ENCODE data around the gene MLN.

The MLN gene

DNA sequence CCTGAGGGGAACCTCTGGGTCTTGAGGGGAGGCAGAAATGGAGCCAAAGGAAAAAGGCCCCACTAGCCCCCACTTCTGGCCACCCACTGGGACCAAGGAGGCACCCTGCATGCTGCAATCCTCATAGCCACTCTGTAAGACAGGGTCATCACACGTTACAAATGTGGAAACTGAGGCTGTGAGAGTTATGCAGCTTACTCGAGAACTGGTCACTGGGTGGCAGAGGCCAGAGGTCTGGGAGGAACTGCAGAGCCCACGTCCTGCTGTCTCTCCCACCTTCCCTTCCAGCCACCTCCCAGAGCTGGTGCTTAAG, 33.0 kb downstream of the MLN start:
- no peak for ATAC-seq

GRCh38 chr6:33770124-33770832, 33.5 kb downstream of the MLN start:
- TF ChIP-seq SNAI2 (CRISPR knock-in tag; IDR thresholded peaks at IDR 0.05), result no peak
- TF ChIP-seq GLIS3 (CRISPR knock-in tag; IDR thresholded peaks at IDR 0.05), result 0 out of 2 replicates have a peak, but pooled peaks have one; percentile 14
- ATAC-seq, result no peak

More for the DNA sequence above, 33.0 kb downstream of the MLN start:
- TF ChIP-seq ZC3H10 (CRISPR knock-in tag; IDR thresholded peaks at IDR 0.05), result no peak

DNA sequence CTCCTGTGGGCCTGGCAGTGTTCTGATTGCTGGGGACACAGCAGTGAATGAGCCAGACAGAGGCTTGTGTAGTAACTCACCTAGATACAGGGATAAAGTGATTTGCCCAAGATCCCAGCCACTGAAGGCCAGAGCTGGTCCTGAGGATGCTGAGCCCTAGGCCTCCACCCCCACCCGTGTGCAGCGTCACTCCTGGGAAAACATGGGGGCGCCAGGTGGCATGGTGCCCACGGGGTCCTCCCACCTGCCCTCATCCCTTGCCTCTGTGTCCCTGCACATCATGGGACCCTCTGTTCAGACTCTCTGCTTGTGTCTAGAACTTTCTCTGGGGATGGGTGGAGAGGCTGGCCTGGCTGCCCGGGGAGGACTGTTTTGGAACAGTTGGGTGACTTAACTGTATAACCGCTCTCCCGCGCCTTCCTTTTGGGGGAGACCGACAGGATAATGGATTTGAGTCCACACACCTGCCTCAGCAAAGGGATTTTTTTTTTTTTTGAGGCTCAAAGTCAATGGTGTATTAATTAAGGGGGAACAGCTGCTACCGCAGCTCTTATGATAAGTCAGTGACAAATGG, 34.5 kb downstream of the MLN start:
- no peak for ATAC-seq
- no peak for TF ChIP-seq ZFP3 (CRISPR knock-in tag; IDR thresholded peaks at IDR 0.05)
- no peak for TF ChIP-seq ZFP30 (CRISPR knock-in tag; IDR thresholded peaks at IDR 0.05)
- TF ChIP-seq ISL1 (CRISPR knock-in tag; IDR thresholded peaks at IDR 0.05), result no peak
- TF ChIP-seq ZNF8 (CRISPR knock-in tag; IDR thresholded peaks at IDR 0.05), result no peak
- TF ChIP-seq POU6F1 (CRISPR knock-in tag; IDR thresholded peaks at IDR 0.05; ENCODE audit: borderline replicate concordance, low read depth), result no peak
- TF ChIP-seq OSR1 (CRISPR knock-in tag; IDR thresholded peaks at IDR 0.05), result no peak
- TF ChIP-seq ESRRG (CRISPR knock-in tag; IDR thresholded peaks at IDR 0.05), result no peak
- TF ChIP-seq ZNF70 (CRISPR knock-in tag; IDR thresholded peaks at IDR 0.05), result no peak

GRCh38 chr6:33768644-33769120, 35.1 kb downstream of the MLN start:
- ATAC-seq, result peak; percentile 80
- TF ChIP-seq ISL1 (CRISPR knock-in tag; IDR thresholded peaks at IDR 0.05) (no peak), ZC3H10 (CRISPR knock-in tag; IDR thresholded peaks at IDR 0.05) (no peak), ZFP3 (CRISPR knock-in tag; IDR thresholded peaks at IDR 0.05) (no peak), ESRRG (CRISPR knock-in tag; IDR thresholded peaks at IDR 0.05) (no peak), POU6F1 (CRISPR knock-in tag; IDR thresholded peaks at IDR 0.05; ENCODE audit: borderline replicate concordance, low read depth) (no peak), TOX (CRISPR knock-in tag; IDR thresholded peaks at IDR 0.05; ENCODE audit: borderline replicate concordance) (no peak), PPARA (CRISPR knock-in tag; IDR thresholded peaks at IDR 0.05; ENCODE audit: borderline replicate concordance) (no peak), CREB5 (CRISPR knock-in tag; IDR thresholded peaks at IDR 0.05; ENCODE audit: low read depth) (no peak), ZFP30 (CRISPR knock-in tag; IDR thresholded peaks at IDR 0.05) (no peak)

GRCh38 chr6:33766921-33767907, 36.6 kb downstream of the MLN start:
- TF ChIP-seq ZNF565 (CRISPR knock-in tag; conservative IDR thresholded peaks at IDR 0.05; ENCODE audit: low read depth) (no peak), ZNF8 (CRISPR knock-in tag; IDR thresholded peaks at IDR 0.05) (no peak), ESRRG (CRISPR knock-in tag; IDR thresholded peaks at IDR 0.05) (no peak), TOX (CRISPR knock-in tag; IDR thresholded peaks at IDR 0.05; ENCODE audit: borderline replicate concordance) (no peak), POU6F1 (CRISPR knock-in tag; IDR thresholded peaks at IDR 0.05; ENCODE audit: borderline replicate concordance, low read depth) (no peak), SNAI2 (CRISPR knock-in tag; IDR thresholded peaks at IDR 0.05) (no peak), CSDC2 (CRISPR knock-in tag; IDR thresholded peaks at IDR 0.05) (no peak), ZFP3 (CRISPR knock-in tag; IDR thresholded peaks at IDR 0.05) (no peak), ISL1 (CRISPR knock-in tag; IDR thresholded peaks at IDR 0.05) (no peak)
- no peak for ATAC-seq
